GM18526 (cell line): ENCODE measurements around the gene SMG5.

Source experiments
- POLR2A ChIP-seq: IDR thresholded peaks from 3 replicates; pipeline ENCODE4 v1.6.1; 2011; ENCODE audit not compliant: insufficient read length; ENCODE audit errors: extremely low read depth

Gene SMG5

GRCh38 chr1:156285437-156285836, 2.8 kb upstream of the SMG5 start:
- TF ChIP-seq POLR2A, result no peak

GRCh38 chr1:156284757-156285156, 2.1 kb upstream of the SMG5 start:
- no peak for TF ChIP-seq POLR2A

- no peak for TF ChIP-seq POLR2A
These were observed 1.5 kb upstream of the SMG5 start, which contains the start of gene TMEM79 for GRCh38 chr1:156284112-156284511. TSS of gene TMEM79 (plus strand) at chr1:156284325. CDS start at chr1:156285227, 902 bp downstream.

- TF ChIP-seq POLR2A, result no peak
These were observed 896 bp upstream of the SMG5 start for GRCh38 chr1:156283521-156283920.

GRCh38 chr1:156281693-156282478, 739 bp downstream of the SMG5 start:
- no peak for TF ChIP-seq POLR2A

GRCh38 chr1:156281281-156281680, 1.3 kb downstream of the SMG5 start:
- no peak for TF ChIP-seq POLR2A

- TF ChIP-seq POLR2A, result no peak
These were observed 2.8 kb downstream of the SMG5 start for GRCh38 chr1:156279837-156280236.

GRCh38 chr1:156276966-156277381, 5.7 kb downstream of the SMG5 start:
- TF ChIP-seq POLR2A, result no peak

- TF ChIP-seq POLR2A, result no peak
These were observed 6.1 kb downstream of the SMG5 start for GRCh38 chr1:156276532-156276931.

- TF ChIP-seq POLR2A, result no peak
These were observed 12.3 kb downstream of the SMG5 start for GRCh38 chr1:156270314-156270713.

- no peak for TF ChIP-seq POLR2A
These were observed 14.3 kb downstream of the SMG5 start for GRCh38 chr1:156268336-156268735.

GRCh38 chr1:156266051-156266450, 16.6 kb downstream of the SMG5 start:
- no peak for TF ChIP-seq POLR2A

- no peak for TF ChIP-seq POLR2A
These were observed 19.4 kb downstream of the SMG5 start for GRCh38 chr1:156263288-156263655.

- no peak for TF ChIP-seq POLR2A
These were observed 20.0 kb downstream of the SMG5 start for GRCh38 chr1:156262461-156263287.

- TF ChIP-seq POLR2A, result no peak
These were observed 21.7 kb downstream of the SMG5 start for GRCh38 chr1:156260896-156261295.

GRCh38 chr1:156259805-156260204, 22.8 kb downstream of the SMG5 start:
- TF ChIP-seq POLR2A, result no peak
